ENCODE data around the gene PGC. TPM values are rescaled to one million over a fixed set of nuclear protein-coding genes. Genes with fewer than 3 reads are reported as not detected.

The PGC gene
- total RNA-seq, 1 donor from 2014 or later: not detected

- Mint-ChIP-seq H3K9me3 (ENCODE audit: unreplicated experiment) (no peaks in the 10 kb centered on the region), H3K27me3 (ENCODE audit: unreplicated experiment) (peaks cover 5% of the 10 kb centered on the region), H3K27ac (ENCODE audit: unreplicated experiment) (no peak overlapping the region), H3K4me1 (ENCODE audit: unreplicated experiment) (peaks cover 7% of the 10 kb centered on the region), H3K4me3 (ENCODE audit: unreplicated experiment) (no peak overlapping the region), H3K36me3 (ENCODE audit: low read depth, unreplicated experiment) (no peaks in the 10 kb centered on the region)
- TF ChIP-seq CTCF (IDR thresholded peaks at IDR 0.05; ENCODE audit: unreplicated experiment): no peak
- no peak for DNase-seq (ENCODE audit: low spot score)
These were observed 1.3 kb upstream of the PGC start for GRCh38 chr6:41748542-41748941.

- Mint-ChIP-seq H3K27ac (ENCODE audit: unreplicated experiment) (no peak overlapping the region), H3K27me3 (ENCODE audit: unreplicated experiment) (peaks cover 6% of the 10 kb centered on the region), H3K36me3 (ENCODE audit: low read depth, unreplicated experiment) (no peaks in the 10 kb centered on the region), H3K4me3 (ENCODE audit: unreplicated experiment) (no peak overlapping the region), H3K9me3 (ENCODE audit: unreplicated experiment) (no peaks in the 10 kb centered on the region), H3K4me1 (ENCODE audit: unreplicated experiment) (peaks cover 7% of the 10 kb centered on the region)
- TF ChIP-seq CTCF (IDR thresholded peaks at IDR 0.05; ENCODE audit: unreplicated experiment): no peak
- no peak for DNase-seq (ENCODE audit: low spot score)
These were observed 893 bp upstream of the PGC start for GRCh38 chr6:41748102-41748477.

- Mint-ChIP-seq H3K36me3 (ENCODE audit: low read depth, unreplicated experiment) (no peaks in the 10 kb centered on the region), H3K27ac (ENCODE audit: unreplicated experiment) (no peak overlapping the region), H3K4me1 (ENCODE audit: unreplicated experiment) (peaks cover 13% of the 10 kb centered on the region), H3K4me3 (ENCODE audit: unreplicated experiment) (no peak overlapping the region), H3K9me3 (ENCODE audit: unreplicated experiment) (no peaks in the 10 kb centered on the region), H3K27me3 (ENCODE audit: unreplicated experiment) (peaks cover 10% of the 10 kb centered on the region)
- DNase-seq (ENCODE audit: low spot score): no peak
- no peak for TF ChIP-seq CTCF (IDR thresholded peaks at IDR 0.05; ENCODE audit: unreplicated experiment)
These were observed 1.1 kb downstream of the PGC start for GRCh38 chr6:41746107-41746506.

- Mint-ChIP-seq H3K4me1 (ENCODE audit: unreplicated experiment) (peaks cover 11% of the 10 kb centered on the region), H3K9me3 (ENCODE audit: unreplicated experiment) (no peaks in the 10 kb centered on the region), H3K27ac (ENCODE audit: unreplicated experiment) (no peak overlapping the region), H3K27me3 (ENCODE audit: unreplicated experiment) (peaks cover 8% of the 10 kb centered on the region), H3K36me3 (ENCODE audit: low read depth, unreplicated experiment) (no peaks in the 10 kb centered on the region), H3K4me3 (ENCODE audit: unreplicated experiment) (no peak overlapping the region)
- no peak for DNase-seq (ENCODE audit: low spot score)
- TF ChIP-seq CTCF (IDR thresholded peaks at IDR 0.05; ENCODE audit: unreplicated experiment): no peak
These were observed 2.9 kb downstream of the PGC start for GRCh38 chr6:41744236-41744787.

- H3K4me3 Mint-ChIP-seq (ENCODE audit: unreplicated experiment): no peak overlapping the region
- no peak for DNase-seq (ENCODE audit: low spot score)
- no peak for TF ChIP-seq CTCF (IDR thresholded peaks at IDR 0.05; ENCODE audit: unreplicated experiment)
- H3K27ac Mint-ChIP-seq (ENCODE audit: unreplicated experiment): peak overlapping the region; percentile 72
- H3K36me3 Mint-ChIP-seq (ENCODE audit: low read depth, unreplicated experiment): no peaks in the 10 kb centered on the region
- H3K27me3 Mint-ChIP-seq (ENCODE audit: unreplicated experiment): peaks cover 8% of the 10 kb centered on the region
- H3K4me1 Mint-ChIP-seq (ENCODE audit: unreplicated experiment): peaks cover 11% of the 10 kb centered on the region
- H3K9me3 Mint-ChIP-seq (ENCODE audit: unreplicated experiment): no peaks in the 10 kb centered on the region
These were observed 3.6 kb downstream of the PGC start for GRCh38 chr6:41743406-41744235.

Data from endothelial cell (in vitro differentiated cells).